ENCODE results near the gene CCT4. TPM values are rescaled to one million over a fixed set of nuclear protein-coding genes. Genes with fewer than 3 reads are reported as not detected.

The CCT4 gene, protein sequence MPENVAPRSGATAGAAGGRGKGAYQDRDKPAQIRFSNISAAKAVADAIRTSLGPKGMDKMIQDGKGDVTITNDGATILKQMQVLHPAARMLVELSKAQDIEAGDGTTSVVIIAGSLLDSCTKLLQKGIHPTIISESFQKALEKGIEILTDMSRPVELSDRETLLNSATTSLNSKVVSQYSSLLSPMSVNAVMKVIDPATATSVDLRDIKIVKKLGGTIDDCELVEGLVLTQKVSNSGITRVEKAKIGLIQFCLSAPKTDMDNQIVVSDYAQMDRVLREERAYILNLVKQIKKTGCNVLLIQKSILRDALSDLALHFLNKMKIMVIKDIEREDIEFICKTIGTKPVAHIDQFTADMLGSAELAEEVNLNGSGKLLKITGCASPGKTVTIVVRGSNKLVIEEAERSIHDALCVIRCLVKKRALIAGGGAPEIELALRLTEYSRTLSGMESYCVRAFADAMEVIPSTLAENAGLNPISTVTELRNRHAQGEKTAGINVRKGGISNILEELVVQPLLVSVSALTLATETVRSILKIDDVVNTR
- 265 and 350 TPM in 2 replicates for total RNA-seq (2021)
- percentile 98 among the genes with signal in this experiment for Bru-seq, nascent RNA
- percentile 96 among the genes with signal in this experiment for BruChase-seq, experiment 1, labeled RNA remaining after a 2-hour chase
- BruChase-seq, experiment 2, labeled RNA remaining after a 6-hour chase = percentile 98 among the genes with signal in this experiment
- long read RNA-seq, transcript CCT4-201 (14 exons, 2,520 nt) = major isoform, 446 of 485 reads
- long read RNA-seq, partial matches to known transcripts = 17 of 485 reads
- long read RNA-seq, other reads (novel, unspliced or antisense) = 19 of 485 reads

DNA sequence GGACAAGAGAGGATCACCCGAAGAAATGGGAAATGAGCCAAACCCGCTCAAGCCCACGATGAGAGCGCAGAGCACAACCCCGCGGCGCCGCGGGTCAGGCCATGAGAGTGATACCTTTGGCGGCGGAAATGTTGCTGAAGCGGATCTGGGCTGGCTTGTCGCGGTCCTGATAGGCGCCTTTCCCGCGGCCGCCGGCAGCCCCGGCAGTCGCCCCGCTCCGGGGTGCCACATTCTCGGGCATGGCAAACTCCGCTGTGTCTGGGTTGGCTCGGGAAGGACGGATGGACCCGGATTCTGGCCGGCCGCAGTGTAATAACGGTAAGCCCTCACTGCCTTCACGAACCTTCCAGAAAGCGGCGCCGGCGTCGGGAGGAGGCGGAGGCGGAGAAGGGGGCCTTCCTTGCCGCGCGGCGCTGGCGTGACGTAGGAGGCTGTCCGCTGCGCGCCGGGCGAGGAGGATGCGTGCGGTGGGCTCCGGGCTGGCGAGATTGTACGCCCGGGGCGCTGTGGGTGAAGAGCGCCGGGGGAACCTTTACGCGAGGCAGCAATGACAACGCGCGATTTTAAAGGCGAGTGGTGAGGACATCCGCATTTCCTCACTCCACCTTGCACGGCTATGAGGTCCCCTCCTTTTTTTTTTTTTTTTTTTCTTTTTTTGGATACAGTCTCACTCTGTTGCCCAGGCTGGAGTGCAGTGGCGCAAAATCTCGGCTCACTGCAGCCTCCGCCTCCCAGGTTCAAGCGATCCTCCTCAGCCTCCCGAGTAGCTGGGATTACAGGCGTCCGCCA is at the start of gene CCT4:
TSS of gene CCT4 (minus strand) at position 390 of the 789 bp plus-strand sequence. CDS start at position 241, 149 bp downstream.
- H3K4me1 ChIP-seq (replicated peaks; ENCODE audit: insufficient read depth) = peaks cover 30% of the 10 kb centered on the region
- DNase-seq = peak; percentile 64 to 90
- peak within 1 kb of the TSS; percentile 97 for H3K4me2 ChIP-seq
- H3F3A ChIP-seq (ENCODE audit: insufficient read depth, low read depth) = peaks cover 33% of the 10 kb centered on the region
- H3K27ac ChIP-seq = peak within 1 kb of the TSS; percentile 94
- peak within 1 kb of the TSS; percentile 87 for H2AFZ ChIP-seq
- H4K20me1 ChIP-seq (ENCODE audit: insufficient read depth) = peaks cover 40% of the 10 kb centered on the region
- no peak for TF ChIP-seq EZH2 (IDR thresholded peaks at IDR 0.05; ENCODE audit: low read depth)
- TF ChIP-seq, protein P1, sequence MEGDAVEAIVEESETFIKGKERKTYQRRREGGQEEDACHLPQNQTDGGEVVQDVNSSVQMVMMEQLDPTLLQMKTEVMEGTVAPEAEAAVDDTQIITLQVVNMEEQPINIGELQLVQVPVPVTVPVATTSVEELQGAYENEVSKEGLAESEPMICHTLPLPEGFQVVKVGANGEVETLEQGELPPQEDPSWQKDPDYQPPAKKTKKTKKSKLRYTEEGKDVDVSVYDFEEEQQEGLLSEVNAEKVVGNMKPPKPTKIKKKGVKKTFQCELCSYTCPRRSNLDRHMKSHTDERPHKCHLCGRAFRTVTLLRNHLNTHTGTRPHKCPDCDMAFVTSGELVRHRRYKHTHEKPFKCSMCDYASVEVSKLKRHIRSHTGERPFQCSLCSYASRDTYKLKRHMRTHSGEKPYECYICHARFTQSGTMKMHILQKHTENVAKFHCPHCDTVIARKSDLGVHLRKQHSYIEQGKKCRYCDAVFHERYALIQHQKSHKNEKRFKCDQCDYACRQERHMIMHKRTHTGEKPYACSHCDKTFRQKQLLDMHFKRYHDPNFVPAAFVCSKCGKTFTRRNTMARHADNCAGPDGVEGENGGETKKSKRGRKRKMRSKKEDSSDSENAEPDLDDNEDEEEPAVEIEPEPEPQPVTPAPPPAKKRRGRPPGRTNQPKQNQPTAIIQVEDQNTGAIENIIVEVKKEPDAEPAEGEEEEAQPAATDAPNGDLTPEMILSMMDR (conservative IDR thresholded peaks at IDR 0.05) = no peak
- H3K9me3 ChIP-seq (ENCODE audit: insufficient read depth, low read depth) = no peaks in the 10 kb centered on the region
- H3K79me2 ChIP-seq (ENCODE audit: low read depth) = peaks cover 52% of the 10 kb centered on the region
- intact Hi-C loops (cut with micrococcal nuclease; ENCODE audit: unreplicated experiment) = loop anchor here (1.0 to 10.0 kb wide), 3 partner anchors 34 to 394 kb away; partner anchors contain the start of genes FAM161A and XPO1
- POLR2A ChIA-PET (ENCODE audit: unreplicated experiment) = no interaction called here
- BruUV-seq (replicated peaks) = TSS peak; percentile 71
- no peaks in the 10 kb centered on the region for H3K27me3 ChIP-seq (ENCODE audit: insufficient read depth, low read depth)
- H3K4me3 ChIP-seq = peak within 1 kb of the TSS; percentile 97
- H3K36me3 ChIP-seq (ENCODE audit: low read depth) = peaks cover 34% of the 10 kb centered on the region
- H3K9me2 ChIP-seq (ENCODE audit: insufficient read depth) = no peaks in the 10 kb centered on the region
- CTCF ChIA-PET = interaction anchor here (0.7 kb wide), 2 partner anchors 33 to 454 kb away, joined by 8 to 11 read pairs; no protein-coding TSS in a partner anchor

DNA sequence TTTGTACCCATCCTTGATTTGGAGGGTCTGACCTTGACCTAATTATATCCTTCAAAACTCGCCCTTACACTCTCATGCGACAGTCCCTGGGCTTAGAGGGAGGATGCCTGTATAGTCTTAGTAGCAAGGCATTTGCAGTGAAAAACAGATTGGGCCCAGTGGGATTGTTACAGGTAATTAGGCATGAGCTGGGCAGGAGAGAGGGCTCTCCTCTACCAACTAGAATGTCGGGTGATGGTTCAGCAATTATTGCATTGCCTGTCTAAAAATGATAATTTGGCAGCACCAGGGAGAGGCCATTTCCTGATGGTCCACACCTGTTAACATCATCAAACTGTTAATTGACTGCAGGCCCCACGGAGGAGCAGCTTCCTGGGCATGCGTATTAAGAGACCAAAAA is 49.4 kb upstream of the CCT4 start:
- no peaks in the 10 kb centered on the region for H3K79me2 ChIP-seq (ENCODE audit: low read depth)
- H3K27me3 ChIP-seq (ENCODE audit: insufficient read depth, low read depth) = no peaks in the 10 kb centered on the region
- H3K4me3 ChIP-seq = no peak overlapping the region
- no peaks in the 10 kb centered on the region for H3K9me3 ChIP-seq (ENCODE audit: insufficient read depth, low read depth)
- no TSS peak for BruUV-seq (replicated peaks)
- H3F3A ChIP-seq (ENCODE audit: insufficient read depth, low read depth) = no peaks in the 10 kb centered on the region
- H3K4me2 ChIP-seq = no peak overlapping the region
- no peak for TF ChIP-seq EZH2 (IDR thresholded peaks at IDR 0.05; ENCODE audit: low read depth)
- TF ChIP-seq, protein P1 (conservative IDR thresholded peaks at IDR 0.05) = no peak
- ChIA-PET CTCF (no interaction called here), POLR2A (ENCODE audit: unreplicated experiment) (no interaction called here)
- DNase-seq = no peak
- no peaks in the 10 kb centered on the region for H3K4me1 ChIP-seq (replicated peaks; ENCODE audit: insufficient read depth)
- no peak overlapping the region for H3K27ac ChIP-seq
- H3K36me3 ChIP-seq (ENCODE audit: low read depth) = no peaks in the 10 kb centered on the region
- no peaks in the 10 kb centered on the region for H3K9me2 ChIP-seq (ENCODE audit: insufficient read depth)
- no peaks in the 10 kb centered on the region for H4K20me1 ChIP-seq (ENCODE audit: insufficient read depth)
- no peak overlapping the region for H2AFZ ChIP-seq
- intact Hi-C loops (cut with micrococcal nuclease; ENCODE audit: unreplicated experiment) = no loop called here

DNA sequence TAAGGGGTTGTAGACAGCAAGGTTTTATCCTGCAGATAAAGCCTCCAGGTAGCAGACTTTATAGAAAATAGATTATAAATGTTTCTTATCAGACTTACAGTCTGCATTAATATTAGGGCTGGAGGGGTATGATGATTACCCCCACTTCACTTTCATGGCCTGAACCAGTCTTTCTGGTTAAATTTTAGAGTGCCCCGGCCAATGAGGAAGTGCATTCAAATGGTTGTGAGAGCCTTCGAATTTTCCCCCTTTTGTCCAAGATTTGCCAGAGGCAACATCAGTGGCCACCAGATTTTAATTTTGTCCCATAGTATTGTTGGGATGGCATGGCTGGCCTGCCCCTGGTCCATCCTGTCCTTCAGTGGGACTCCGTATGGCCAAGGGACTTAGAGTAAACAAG is 48.6 kb upstream of the CCT4 start:
- Histone ChIP-seq H3K4me2 (no peak overlapping the region), H3K4me3 (no peak overlapping the region), H3K9me2 (ENCODE audit: insufficient read depth) (no peaks in the 10 kb centered on the region), H4K20me1 (ENCODE audit: insufficient read depth) (no peaks in the 10 kb centered on the region), H3K27me3 (ENCODE audit: insufficient read depth, low read depth) (no peaks in the 10 kb centered on the region), H3K79me2 (ENCODE audit: low read depth) (no peaks in the 10 kb centered on the region), H3K36me3 (ENCODE audit: low read depth) (no peaks in the 10 kb centered on the region), H3K27ac (no peak overlapping the region), H3K4me1 (replicated peaks; ENCODE audit: insufficient read depth) (no peaks in the 10 kb centered on the region), H3K9me3 (ENCODE audit: insufficient read depth, low read depth) (no peaks in the 10 kb centered on the region), H2AFZ (no peak overlapping the region), H3F3A (ENCODE audit: insufficient read depth, low read depth) (no peaks in the 10 kb centered on the region)
- CTCF ChIA-PET = no interaction called here
- POLR2A ChIA-PET (ENCODE audit: unreplicated experiment) = no interaction called here
- no TSS peak for BruUV-seq (replicated peaks)
- TF ChIP-seq EZH2 (IDR thresholded peaks at IDR 0.05; ENCODE audit: low read depth) = no peak
- TF ChIP-seq, protein P1 (conservative IDR thresholded peaks at IDR 0.05) = no peak
- DNase-seq = no peak
- intact Hi-C loops (cut with micrococcal nuclease; ENCODE audit: unreplicated experiment) = no loop called here
